Neural crest cell (in vitro differentiated cells): ENCODE results near the gene PNRC2. TPM values are rescaled to one million over a fixed set of nuclear protein-coding genes. Genes with fewer than 3 reads are reported as not detected.

Experiments used
- DNase-seq: peaks from one replicate; pipeline ENCODE4 v3.0.0; 2021; ENCODE audit warnings: low read depth, mixed read lengths, low spot score
- H3K27ac Mint-ChIP-seq: one replicate; pipeline ENCODE4 v1.8.0; 2021; ENCODE audit warnings: mild to moderate bottlenecking, mixed read lengths; ENCODE audit not compliant: unreplicated experiment
- H3K27me3 Mint-ChIP-seq: 2 replicates; pipeline ENCODE4 v1.8.0; 2021; ENCODE audit warnings: low read depth, mild to moderate bottlenecking, mixed read lengths
- H3K36me3 Mint-ChIP-seq: 2 replicates; pipeline ENCODE4 v1.8.0; 2021; ENCODE audit warnings: low read depth, mild to moderate bottlenecking, mixed read lengths
- H3K4me1 Mint-ChIP-seq: 2 replicates; pipeline ENCODE4 v1.8.0; 2021; ENCODE audit warnings: mixed read lengths
- H3K4me3 Mint-ChIP-seq: one replicate; pipeline ENCODE4 v1.8.0; 2021; ENCODE audit warnings: mild to moderate bottlenecking, mixed read lengths
- H3K9me3 Mint-ChIP-seq: 2 replicates; pipeline ENCODE4 v1.8.0; 2021; ENCODE audit warnings: mixed read lengths
- CTCF ChIP-seq: fragments of 200-600 bp; sonication (generic); conservative IDR thresholded peaks from 2 replicates; pipeline ENCODE4 v1.5.0; 2021; ENCODE audit warnings: antibody characterized with exemption, mild to moderate bottlenecking
- total RNA-seq: library from RNA; stranded (reverse); gene quantifications from 2 replicates; pipeline ENCODE4 v1.2.1, GENCODE V29; 2021

PNRC2 gene
- total RNA-seq, 1 donor from 2014 or later, result 178 TPM

DNA sequence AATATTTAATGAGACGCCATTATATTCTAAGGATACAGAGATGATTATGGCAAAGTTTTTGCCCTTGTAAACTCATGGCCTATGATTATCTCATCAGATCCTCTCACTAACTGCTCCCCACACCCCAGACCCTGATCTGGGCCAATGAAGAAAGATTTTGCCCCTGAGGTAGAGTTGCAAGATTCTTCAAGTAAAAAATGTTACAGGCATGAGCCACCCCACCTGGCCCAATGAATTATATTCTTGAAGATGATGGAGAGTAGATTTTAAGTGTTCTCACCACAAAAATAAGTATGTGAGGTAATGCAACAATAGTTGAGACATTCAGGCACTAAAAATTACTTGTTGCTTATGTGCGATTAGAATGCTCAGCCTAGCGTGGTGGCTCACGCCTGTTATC, 44.7 kb upstream of the PNRC2 start:
- Mint-ChIP-seq H3K4me1 (peaks cover 4% of the 10 kb centered on the region), H3K27ac (no peak overlapping the region), H3K9me3 (no peaks in the 10 kb centered on the region), H3K36me3 (no peaks in the 10 kb centered on the region), H3K27me3 (peaks cover 2% of the 10 kb centered on the region), H3K4me3 (no peak overlapping the region)
- TF ChIP-seq CTCF, result no peak
- DNase-seq, result no peak

DNA sequence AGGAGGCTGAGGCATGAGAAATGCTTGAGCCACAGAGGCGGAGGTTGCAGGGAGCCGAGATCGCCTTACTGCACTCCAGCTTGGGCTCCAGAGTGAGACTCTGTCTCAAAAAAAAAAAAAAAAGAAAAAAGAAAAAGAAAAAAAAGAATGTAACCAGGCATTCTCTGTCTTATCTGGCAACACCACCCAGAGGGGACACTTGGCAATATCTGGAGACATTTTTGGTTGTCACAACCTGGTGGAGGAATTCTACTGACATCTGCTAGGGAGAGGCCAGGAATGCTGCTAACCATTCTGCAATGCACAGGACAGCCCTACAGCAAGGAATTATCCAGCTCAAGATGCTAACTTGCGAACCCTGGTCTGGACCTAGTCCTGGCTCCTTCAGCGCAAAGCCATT, 44.2 kb upstream of the PNRC2 start:
- Mint-ChIP-seq H3K27ac (no peak overlapping the region), H3K27me3 (no peaks in the 10 kb centered on the region), H3K4me3 (no peak overlapping the region), H3K4me1 (peaks cover 4% of the 10 kb centered on the region), H3K9me3 (no peaks in the 10 kb centered on the region), H3K36me3 (no peaks in the 10 kb centered on the region)
- no peak for TF ChIP-seq CTCF
- no peak for DNase-seq

- DNase-seq, result peak; percentile 55
- H3K27ac Mint-ChIP-seq, result no peak overlapping the region
- H3K36me3 Mint-ChIP-seq, result no peaks in the 10 kb centered on the region
- peaks cover 4% of the 10 kb centered on the region for H3K4me1 Mint-ChIP-seq
- TF ChIP-seq CTCF, result peak; percentile 74
- H3K9me3 Mint-ChIP-seq, result no peaks in the 10 kb centered on the region
- H3K27me3 Mint-ChIP-seq, result no peaks in the 10 kb centered on the region
- no peak overlapping the region for H3K4me3 Mint-ChIP-seq
These were observed 43.2 kb upstream of the PNRC2 start for GRCh38 chr1:23916209-23917131.

DNA sequence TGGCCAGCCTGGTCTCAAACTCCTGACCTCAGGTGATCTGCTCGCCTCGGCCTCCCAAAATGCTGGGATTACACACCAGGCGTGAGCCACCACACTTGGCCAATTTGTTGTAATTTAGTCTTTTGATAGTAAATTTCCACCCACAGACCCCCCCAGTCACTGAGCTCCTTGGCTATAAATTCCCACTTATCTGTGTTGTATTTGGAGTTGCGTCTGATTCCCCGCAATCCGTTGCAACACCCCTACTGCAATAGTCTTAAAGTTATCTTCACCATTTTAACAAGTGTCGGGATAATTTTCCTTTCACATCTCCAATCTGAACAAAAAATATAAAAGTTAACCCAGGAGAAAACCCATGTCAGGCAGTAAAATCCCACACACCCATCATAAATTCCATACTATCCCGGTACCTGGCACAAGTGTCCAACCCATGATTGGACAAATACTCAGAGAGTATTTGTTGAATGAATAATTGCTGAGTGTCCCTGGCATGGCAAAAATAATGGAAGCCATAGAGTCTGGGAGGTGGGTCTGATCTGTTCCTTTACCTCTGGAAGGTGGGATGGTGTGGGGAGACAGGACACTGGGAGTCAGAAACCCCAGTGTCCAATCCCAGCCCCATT, 37.2 kb upstream of the PNRC2 start:
- Mint-ChIP-seq H3K27ac (no peak overlapping the region), H3K4me1 (no peaks in the 10 kb centered on the region), H3K27me3 (peaks cover 3% of the 10 kb centered on the region), H3K9me3 (no peaks in the 10 kb centered on the region), H3K4me3 (no peak overlapping the region), H3K36me3 (no peaks in the 10 kb centered on the region)
- no peak for DNase-seq
- no peak for TF ChIP-seq CTCF

DNA sequence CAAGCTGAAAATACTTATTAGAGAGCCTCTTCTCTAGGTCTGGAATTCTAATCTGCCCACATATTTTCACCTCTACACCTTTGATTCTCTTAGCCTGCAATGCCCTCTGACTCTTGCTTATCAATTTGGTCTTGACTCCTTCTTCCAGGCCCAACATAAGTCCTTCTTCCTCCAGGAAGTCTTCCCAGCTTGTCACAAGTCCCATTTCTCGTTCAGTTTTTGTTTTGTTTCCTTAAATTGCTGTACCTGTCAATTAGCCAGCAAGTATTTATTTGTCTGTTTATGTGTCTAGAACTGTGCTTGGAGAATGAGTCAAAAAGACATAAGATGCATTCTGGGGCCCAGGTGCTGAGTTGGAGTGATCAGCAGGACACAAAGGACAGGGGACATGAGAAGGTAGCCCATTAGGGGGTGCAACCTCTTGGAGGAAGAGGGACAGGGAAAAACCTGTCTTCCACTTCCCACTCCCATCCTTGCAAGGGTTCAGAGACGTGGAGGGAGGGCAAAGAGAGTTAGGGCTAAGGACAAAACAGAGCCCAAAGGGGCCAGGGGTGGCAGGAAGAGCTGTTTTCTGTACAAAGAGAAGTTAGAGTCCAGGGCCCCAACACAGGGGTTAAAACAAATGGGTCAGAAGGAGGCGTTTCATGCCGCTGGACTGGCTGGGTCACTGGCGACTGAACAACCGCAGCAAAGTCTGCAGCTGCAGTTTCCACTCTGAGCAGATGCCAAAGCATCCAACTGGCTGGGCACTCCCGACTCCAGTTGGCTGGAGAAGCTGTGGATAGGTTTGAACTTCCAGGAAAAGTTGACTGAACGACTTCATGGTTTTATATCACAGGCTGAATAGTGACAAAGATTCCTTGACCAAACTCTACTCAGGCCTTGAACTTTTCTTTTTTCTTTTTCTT, 35.8 kb upstream of the PNRC2 start:
- Mint-ChIP-seq H3K27ac (no peak overlapping the region), H3K36me3 (no peaks in the 10 kb centered on the region), H3K9me3 (no peaks in the 10 kb centered on the region), H3K4me1 (no peaks in the 10 kb centered on the region), H3K4me3 (no peak overlapping the region), H3K27me3 (peaks cover 3% of the 10 kb centered on the region)
- DNase-seq, result no peak
- TF ChIP-seq CTCF, result no peak
